Inferior parietal cortex (tissue), 1 donor: ENCODE data around the gene SUMF1.
"Not testable (repeated sequence)": the region's sequence is repeated elsewhere in the genome, so short reads cannot be mapped to it uniquely, and the experiment has no call there.

Experiments
- DNase-seq: peaks from one replicate; pipeline ENCODE4 v3.0.0-alpha.2; 2016; ENCODE audit errors: extremely low spot score

SUMF1 gene

GRCh38 chr3:4338751-4339150 lies 128.3 kb downstream of the SUMF1 start:
- DNase-seq: no peak

GRCh38 chr3:4336850-4337546 lies 130.1 kb downstream of the SUMF1 start:
- no peak for DNase-seq

- DNase-seq: no peak
Observed at GRCh38 chr3:4335840-4336562, 131.1 kb downstream of the SUMF1 start.

- DNase-seq: no peak
Observed at GRCh38 chr3:4334548-4334947, 132.5 kb downstream of the SUMF1 start.

GRCh38 chr3:4332991-4333390 lies 134.1 kb downstream of the SUMF1 start:
- DNase-seq: no peak

- no peak for DNase-seq
Observed at GRCh38 chr3:4332574-4332973, 134.5 kb downstream of the SUMF1 start.

GRCh38 chr3:4332111-4332510 lies 135.0 kb downstream of the SUMF1 start:
- DNase-seq: no peak

- not testable (repeated sequence) for DNase-seq
Observed at GRCh38 chr3:4329806-4330205, 137.3 kb downstream of the SUMF1 start.

GRCh38 chr3:4326868-4327267 lies 140.2 kb downstream of the SUMF1 start:
- DNase-seq: no peak

- DNase-seq: no peak
Observed at GRCh38 chr3:4323246-4324027, 143.6 kb downstream of the SUMF1 start.

- no peak for DNase-seq
Observed at GRCh38 chr3:4322635-4323034, 144.4 kb downstream of the SUMF1 start.

- DNase-seq: no peak
Observed at GRCh38 chr3:4321732-4322131, 145.3 kb downstream of the SUMF1 start.

- DNase-seq: no peak
Observed at GRCh38 chr3:4320096-4320911, 146.8 kb downstream of the SUMF1 start.

- no peak for DNase-seq
Observed at GRCh38 chr3:4314688-4315087, 152.4 kb downstream of the SUMF1 start.

- DNase-seq: no peak
Observed at GRCh38 chr3:4313606-4314293, 153.3 kb downstream of the SUMF1 start.

GRCh38 chr3:4311496-4311895 lies 155.6 kb downstream of the SUMF1 start:
- DNase-seq: no peak
